SIG-M5 (cell line): ENCODE measurements around the gene MAPK6.
A peak's percentile ranks its signal among the peaks of the same experiment; 100 is the strongest.
"Not testable (repeated sequence)": the region's sequence is repeated elsewhere in the genome, so short reads cannot be mapped to it uniquely, and the experiment has no call there.

Experiments used
- DNase-seq: peaks from one replicate; lab custom pipeline; 2025; lab: John Stamatoyannopoulos, UW

The MAPK6 gene

GRCh38 chr15:52018693-52019393 is at the start of gene MAPK6:
TSS of gene MAPK6 (plus strand) at chr15:52019219. CDS start at chr15:52046461, 27,242 bp downstream.
- DNase-seq, result no peak

GRCh38 chr15:51969728-51970127 is 49.3 kb upstream of the MAPK6 start:
- no peak for DNase-seq

- no peak for DNase-seq
These were observed 48.7 kb upstream of the MAPK6 start for GRCh38 chr15:51970132-51970817.

- no peak for DNase-seq
These were observed 48.0 kb upstream of the MAPK6 start for GRCh38 chr15:51971032-51971374.

- DNase-seq, result peak; percentile 80
These were observed 47.5 kb upstream of the MAPK6 start, which contains the start of gene LEO1 for GRCh38 chr15:51971375-51972133. TSS of gene LEO1 (minus strand) at chr15:51971778. CDS start at chr15:51971745, 33 bp downstream.

- no peak for DNase-seq
These were observed 45.8 kb upstream of the MAPK6 start for GRCh38 chr15:51973220-51973619.

GRCh38 chr15:51973775-51974174 is 45.2 kb upstream of the MAPK6 start:
- no peak for DNase-seq

GRCh38 chr15:51982013-51982769 is 36.8 kb upstream of the MAPK6 start:
- peak; percentile 34 for DNase-seq

- DNase-seq, result no peak
These were observed 36.3 kb upstream of the MAPK6 start for GRCh38 chr15:51982770-51983103.

GRCh38 chr15:51991141-51991540 is 27.9 kb upstream of the MAPK6 start:
- no peak for DNase-seq

GRCh38 chr15:51992953-51993352 is 26.1 kb upstream of the MAPK6 start:
- DNase-seq, result no peak

GRCh38 chr15:52002351-52002750 is 16.7 kb upstream of the MAPK6 start:
- no peak for DNase-seq

- not testable (repeated sequence) for DNase-seq
These were observed 15.9 kb upstream of the MAPK6 start for GRCh38 chr15:52003089-52003488.

- no peak for DNase-seq
These were observed 15.3 kb upstream of the MAPK6 start for GRCh38 chr15:52003710-52004109.

- no peak for DNase-seq
These were observed 14.2 kb upstream of the MAPK6 start for GRCh38 chr15:52004806-52005205.

- DNase-seq, result no peak
These were observed 13.0 kb upstream of the MAPK6 start for GRCh38 chr15:52005748-52006701.

- no peak for DNase-seq
These were observed 12.2 kb upstream of the MAPK6 start for GRCh38 chr15:52006702-52007340.

GRCh38 chr15:52008359-52008697 is 10.7 kb upstream of the MAPK6 start:
- no peak for DNase-seq

GRCh38 chr15:52008698-52009434 is 10.2 kb upstream of the MAPK6 start:
- DNase-seq, result no peak
